HCT116 (cell line): Measurements from ENCODE around the gene BCAR3. TPM values are rescaled to one million over a fixed set of nuclear protein-coding genes. Genes with fewer than 3 reads are reported as not detected.

Source experiments
- ATAC-seq: fragments of 200-7000 bp; cut with Tn5 transposase; 2 replicates; pipeline ENCODE4 v1.9.1; 2020; ENCODE audit warnings: mild to moderate bottlenecking, moderate library complexity
- BruUV-seq: library from RNA; stranded (reverse); fragments of 400-500 nt; replicated peaks from 2 replicates; lab custom pipeline; 2021; lab: Mats Ljungman, UMichigan
- CTCF ChIA-PET: fragments of 300-600 bp; sonication (Branson Sonifier 250); formaldehyde crosslinking; loops from one replicate; lab custom pipeline; 2021; ENCODE audit warnings: antibody characterized with exemption; lab: Charles Lee
- POLR2A ChIA-PET: fragments of 300-600, 350-600 bp; sonication (Branson Sonifier 250); formaldehyde crosslinking; loops from one replicate; lab custom pipeline; 2021; ENCODE audit warnings: antibody characterized with exemption; lab: Charles Lee
- RAD21 ChIA-PET, 2 experiments: fragments of 300-600 bp; sonication (Branson Sonifier 250); formaldehyde crosslinking; loops; one replicate each; lab custom pipeline; 2023; ENCODE audit warnings: low total read pairs in 2 of 2; ENCODE audit not compliant: uncharacterized antibody in 2 of 2, unreplicated experiment in 2 of 2, low non-redundant PET in 1 of 2; lab: Charles Lee
- DNase-seq: peaks from one replicate; pipeline ENCODE4 v3.0.0-alpha.2; 2010; ENCODE audit warnings: low read depth, low spot score
- H2AFZ ChIP-seq: fragments of 200-600 bp; shearing (Covaris generic), sonication (generic); 2 replicates; pipeline ENCODE4 v1.6.1; 2017; ENCODE audit warnings: low read depth, mixed run types, mixed read lengths, antibody characterized with exemption, low read length; ENCODE audit not compliant: poor library complexity, severe bottlenecking
- H3K27ac ChIP-seq: 2 replicates; pipeline ENCODE4 v1.5.1; 2012; ENCODE audit warnings: low read depth, low read length
- H3K27me3 ChIP-seq: fragments of 200-600 bp; sonication (generic); 2 replicates; pipeline ENCODE4 v1.6.1; 2016; ENCODE audit warnings: mixed run types, low read length, mixed read lengths; ENCODE audit not compliant: insufficient read depth
- H3K36me3 ChIP-seq, 2 experiments: fragments of 200-500 bp in 1 of 2; fragments of 200-600 bp in 1 of 2; sonication (Bioruptor generic) in 1 of 2; sonication (generic) in 1 of 2; 2 replicates each; pipeline versions ENCODE4 v1.5.1 to v1.6.1; 2014 to 2016; ENCODE audit warnings: low read length in 2 of 2, inconsistent platforms in 1 of 2, mixed read lengths in 1 of 2, mixed run types in 1 of 2; ENCODE audit not compliant: insufficient read depth in 2 of 2, control insufficient read depth in 1 of 2
- H3K4me1 ChIP-seq, 2 experiments: fragments of 200-600 bp in 1 of 2; sonication (generic) in 1 of 2; 2 replicates each; pipeline versions ENCODE4 v1.5.1 to v1.6.1; 2012 to 2017; ENCODE audit warnings: low read length in 2 of 2, inconsistent platforms in 1 of 2, mild to moderate bottlenecking in 1 of 2, mixed read lengths in 1 of 2, mixed run types in 1 of 2, moderate library complexity in 1 of 2; ENCODE audit not compliant: insufficient read depth in 2 of 2, control insufficient read depth in 1 of 2
- H3K4me2 ChIP-seq: fragments of 200-600 bp; sonication (generic); 2 replicates; pipeline ENCODE4 v1.6.1; 2017; ENCODE audit warnings: mixed run types, low read length, mixed read lengths
- H3K4me3 ChIP-seq, 2 experiments: fragments of 200-600 bp in 1 of 2; sonication (generic) in 1 of 2; replicated peaks in 1 of 2; 2 replicates each; pipeline ENCODE4 v1.5.1; 2011 to 2016; ENCODE audit warnings: low read length in 2 of 2, control low read depth in 1 of 2, low read depth in 1 of 2, mild to moderate bottlenecking in 1 of 2, mixed read lengths in 1 of 2, mixed run types in 1 of 2
- H3K79me2 ChIP-seq: fragments of 200-600 bp; sonication (generic); 2 replicates; pipeline ENCODE4 v1.6.1; 2017; ENCODE audit warnings: mild to moderate bottlenecking, mixed run types, low read length, moderate library complexity, mixed read lengths; ENCODE audit not compliant: insufficient read depth
- H3K9ac ChIP-seq: fragments of 200-600 bp; sonication (generic); 2 replicates; pipeline ENCODE4 v1.6.1; 2016; ENCODE audit warnings: low read length, mixed read lengths
- H3K9me2 ChIP-seq: fragments of 200-600 bp; sonication (generic), shearing (Covaris generic); 2 replicates; pipeline ENCODE4 v1.6.1; 2017; ENCODE audit warnings: mixed run types, mild to moderate bottlenecking, moderate library complexity; ENCODE audit not compliant: insufficient read depth
- H3K9me3 ChIP-seq, 2 experiments: fragments of 200-500 bp in 1 of 2; fragments of 200-600 bp in 1 of 2; sonication (Bioruptor generic) in 1 of 2; sonication (generic) in 1 of 2; 2 replicates each; pipeline ENCODE4 v1.6.1; 2014 to 2017; ENCODE audit warnings: low read length in 2 of 2, mixed read lengths in 2 of 2, inconsistent platforms in 1 of 2, low read depth in 1 of 2, mild to moderate bottlenecking in 1 of 2, mixed run types in 1 of 2, moderate library complexity in 1 of 2; ENCODE audit not compliant: control insufficient read depth in 1 of 2, insufficient read depth in 1 of 2
- H4K20me1 ChIP-seq: fragments of 200-600 bp; sonication (generic), shearing (Covaris generic); 2 replicates; pipeline ENCODE4 v1.6.1; 2017; ENCODE audit warnings: mixed run types, mild to moderate bottlenecking, moderate library complexity; ENCODE audit not compliant: insufficient read depth
- CBX3 ChIP-seq: IDR thresholded peaks from 2 replicates; pipeline ENCODE4 v1.6.1; 2012; ENCODE audit warnings: low read depth
- CTCF ChIP-seq, 3 experiments: fragments of 200-600 bp in 1 of 3; sonication (generic) in 1 of 3; IDR thresholded peaks in 2 of 3; conservative IDR thresholded peaks in 1 of 3; 2 replicates each; pipeline ENCODE4 v1.5.1; 2012 to 2017; ENCODE audit warnings: low read depth in 2 of 3, low read length in 2 of 3, antibody characterized with exemption in 1 of 3, borderline replicate concordance in 1 of 3, control low read depth in 1 of 3, mild to moderate bottlenecking in 1 of 3, mixed read lengths in 1 of 3, mixed run types in 1 of 3, moderate library complexity in 1 of 3; ENCODE audit not compliant: insufficient read depth in 1 of 3
- MAX ChIP-seq: IDR thresholded peaks from 2 replicates; pipeline ENCODE4 v1.6.1; 2012
- POLR2AphosphoS5 ChIP-seq: IDR thresholded peaks from 2 replicates; pipeline ENCODE4 v1.6.1; 2011; ENCODE audit warnings: mild to moderate bottlenecking, low read depth, low read length, moderate library complexity
- RAD21 ChIP-seq: IDR thresholded peaks from 2 replicates; pipeline ENCODE4 v1.6.1; 2012; ENCODE audit warnings: low read depth, mild to moderate bottlenecking
- REST ChIP-seq: IDR thresholded peaks from 2 replicates; pipeline ENCODE4 v1.6.1; 2012; ENCODE audit warnings: low read depth
- SRF ChIP-seq: IDR thresholded peaks from 2 replicates; pipeline ENCODE4 v1.6.1; 2012; ENCODE audit warnings: low read depth
- ZNF274 ChIP-seq: fragments of 200-500 bp; sonication (Bioruptor generic); IDR thresholded peaks from 2 replicates; pipeline ENCODE4 v1.6.1; 2014; ENCODE audit warnings: mild to moderate bottlenecking, low read depth, low read length, inconsistent platforms
- intact Hi-C: fragments of 100-400 bp; cut with micrococcal nuclease; formaldehyde crosslinking; loops from 2 replicates; pipeline ENCODE4 v1.10.0; 2022
- total RNA-seq: library from RNA; stranded (reverse); gene quantifications from one replicate; pipeline ENCODE4 v1.2.1, GENCODE V29; 2021; ENCODE audit not compliant: unreplicated experiment

BCAR3 gene
- total RNA-seq, 1 experiment from 2014 or later = 24.5 TPM

GRCh38 chr1:93680420-93681100 lies 1.1 kb downstream of the BCAR3 start:
- ChIA-PET CTCF (interaction anchor here (1.8 to 2.4 kb wide), 2 partner anchors 22 to 133 kb away, joined by 9 to 13 read pairs; no protein-coding TSS in a partner anchor), RAD21 (interaction anchor here (1.3 kb wide), 2 partner anchors 9 to 134 kb away, joined by 4 read pairs; no protein-coding TSS in a partner anchor), POLR2A (no interaction called here)
- Histone ChIP-seq H3K9me3 (no peaks in the 10 kb centered on the region), H3K9ac (peak overlapping the region; percentile 87), H3K27ac (peak overlapping the region; percentile 70), H3K9me2 (no peaks in the 10 kb centered on the region), H3K79me2 (peaks cover 64% of the 10 kb centered on the region), H3K4me3 (peak overlapping the region; percentile 67 to 77), H3K36me3 (peaks cover 0 to 12% of the 10 kb centered on the region in 2 experiments; a peak in 1 of 4 replicates), H4K20me1 (peaks cover 8% of the 10 kb centered on the region; the same call in 1 of the 2 replicates), H2AFZ (no peak overlapping the region), H3K4me2 (peak overlapping the region; percentile 92), H3K27me3 (no peaks in the 10 kb centered on the region), H3K4me1 (peaks cover 0 to 55% of the 10 kb centered on the region in 2 experiments; a peak in 2 of 4 replicates)
- ATAC-seq (peak; percentile 87), DNase-seq (peak; percentile 76)
- TF ChIP-seq SRF = no peak
- peak in 2 of 3 experiments; percentile 58 to 66; a peak in 4 of 6 replicates for TF ChIP-seq CTCF (IDR thresholded peaks at IDR 0.05 in 2 of 3, conservative IDR thresholded peaks at IDR 0.05 in 1 of 3; ENCODE audit: borderline replicate concordance in 1 of 3, insufficient read depth in 1 of 3, low read depth in 2 of 3, low read length in 2 of 3)
- peak; percentile 49; the same call in 1 of the 2 replicates for TF ChIP-seq MAX
- 0 out of 2 replicates have a peak, but pooled peaks have one; percentile 11 for TF ChIP-seq CBX3
- TF ChIP-seq RAD21 = peak; percentile 59
- TF ChIP-seq REST = no peak
- TF ChIP-seq POLR2AphosphoS5 = peak; percentile 45
- no peak for TF ChIP-seq ZNF274
- intact Hi-C loops = loop anchor here (5.0 kb wide), 1 partner anchor 132 kb away; no protein-coding TSS in a partner anchor
- no TSS peak for BruUV-seq
